Measurements from ENCODE around the gene KCNJ11. TPM values are rescaled to one million over a fixed set of nuclear protein-coding genes. Genes with fewer than 3 reads are reported as not detected.

The KCNJ11 gene
- total RNA-seq, 1 donor from 2014 or later, result 1.9 TPM

DNA sequence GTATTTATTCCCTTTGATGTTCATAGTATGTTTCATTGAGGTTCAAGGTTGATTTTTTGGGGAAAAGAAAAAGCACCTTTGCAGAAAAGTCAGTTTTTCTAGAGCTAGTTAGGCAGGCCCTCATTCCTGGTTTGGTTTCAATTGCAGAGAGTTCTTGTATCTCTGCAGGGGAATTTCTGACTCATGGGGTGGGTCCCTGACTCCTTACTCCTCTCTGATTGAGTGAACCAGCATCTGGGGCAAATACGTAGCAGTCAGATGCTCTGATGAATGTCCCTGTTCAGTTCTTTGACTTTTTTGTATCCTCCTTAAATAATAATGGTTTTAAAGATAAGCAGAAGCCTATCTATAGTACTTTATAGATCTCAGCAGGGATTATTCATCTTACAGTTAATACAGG lies 44.6 kb downstream of the KCNJ11 start:
- Histone ChIP-seq H3K9me3 (ENCODE audit: low read depth) (no peaks in the 10 kb centered on the region), H3K27ac (no peak overlapping the region), H3K4me2 (no peak overlapping the region), H3K79me2 (ENCODE audit: low read depth) (no peaks in the 10 kb centered on the region), H3K27me3 (peaks cover under 1% of the 10 kb centered on the region), H3K9ac (no peak overlapping the region), H3K36me3 (no peaks in the 10 kb centered on the region), H2AFZ (replicated peaks) (no peak overlapping the region), H3F3A (ENCODE audit: low read depth) (no peaks in the 10 kb centered on the region), H3K4me1 (peaks cover 4% of the 10 kb centered on the region), H4K20me1 (ENCODE audit: low read depth) (no peaks in the 10 kb centered on the region), H3K4me3 (no peak overlapping the region)
- Mint-ChIP-seq H3K4me3 (no peak overlapping the region), H3K4me1 (no peaks in the 10 kb centered on the region), H3K36me3 (no peaks in the 10 kb centered on the region), H3K9me3 (no peaks in the 10 kb centered on the region), H3K27me3 (ENCODE audit: insufficient read depth, low read depth) (no peaks in the 10 kb centered on the region), H3K27ac (no peak overlapping the region)
- no peak for DNase-seq (ENCODE audit: low spot score)
- no peak for TF ChIP-seq EZH2phosphoT487 (IDR thresholded peaks at IDR 0.05)
- no peak for TF ChIP-seq EZH2 (IDR thresholded peaks at IDR 0.05)
- TF ChIP-seq, protein P1, sequence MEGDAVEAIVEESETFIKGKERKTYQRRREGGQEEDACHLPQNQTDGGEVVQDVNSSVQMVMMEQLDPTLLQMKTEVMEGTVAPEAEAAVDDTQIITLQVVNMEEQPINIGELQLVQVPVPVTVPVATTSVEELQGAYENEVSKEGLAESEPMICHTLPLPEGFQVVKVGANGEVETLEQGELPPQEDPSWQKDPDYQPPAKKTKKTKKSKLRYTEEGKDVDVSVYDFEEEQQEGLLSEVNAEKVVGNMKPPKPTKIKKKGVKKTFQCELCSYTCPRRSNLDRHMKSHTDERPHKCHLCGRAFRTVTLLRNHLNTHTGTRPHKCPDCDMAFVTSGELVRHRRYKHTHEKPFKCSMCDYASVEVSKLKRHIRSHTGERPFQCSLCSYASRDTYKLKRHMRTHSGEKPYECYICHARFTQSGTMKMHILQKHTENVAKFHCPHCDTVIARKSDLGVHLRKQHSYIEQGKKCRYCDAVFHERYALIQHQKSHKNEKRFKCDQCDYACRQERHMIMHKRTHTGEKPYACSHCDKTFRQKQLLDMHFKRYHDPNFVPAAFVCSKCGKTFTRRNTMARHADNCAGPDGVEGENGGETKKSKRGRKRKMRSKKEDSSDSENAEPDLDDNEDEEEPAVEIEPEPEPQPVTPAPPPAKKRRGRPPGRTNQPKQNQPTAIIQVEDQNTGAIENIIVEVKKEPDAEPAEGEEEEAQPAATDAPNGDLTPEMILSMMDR (IDR thresholded peaks at IDR 0.05), result no peak

DNA sequence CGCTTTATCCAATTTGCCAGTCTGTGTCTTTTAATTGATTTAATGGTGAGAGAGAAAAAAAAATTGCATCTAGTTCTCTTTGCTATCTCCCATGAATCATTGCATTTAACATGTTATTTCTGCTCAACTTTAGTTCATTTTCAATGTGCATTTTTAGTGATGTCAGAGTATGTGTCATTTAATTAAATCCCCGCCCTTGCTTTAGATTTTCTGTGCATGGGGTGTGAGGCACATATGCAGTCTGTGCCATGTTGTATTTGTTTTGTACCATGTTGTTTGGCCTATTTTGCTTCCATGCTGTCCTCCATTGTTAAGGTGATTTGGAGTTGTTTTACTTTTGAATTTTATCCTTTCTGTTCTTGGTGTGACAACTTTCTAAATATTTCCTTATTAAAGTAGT lies 45.2 kb downstream of the KCNJ11 start:
- Histone ChIP-seq H3F3A (ENCODE audit: low read depth) (no peaks in the 10 kb centered on the region), H3K4me3 (no peak overlapping the region), H3K36me3 (no peaks in the 10 kb centered on the region), H3K4me2 (no peak overlapping the region), H3K9me3 (ENCODE audit: low read depth) (no peaks in the 10 kb centered on the region), H3K4me1 (peaks cover 4% of the 10 kb centered on the region), H3K27ac (no peak overlapping the region), H3K9ac (no peak overlapping the region), H4K20me1 (ENCODE audit: low read depth) (no peaks in the 10 kb centered on the region), H3K79me2 (ENCODE audit: low read depth) (no peaks in the 10 kb centered on the region), H2AFZ (replicated peaks) (no peak overlapping the region), H3K27me3 (no peaks in the 10 kb centered on the region)
- TF ChIP-seq, protein P1 (IDR thresholded peaks at IDR 0.05), result no peak
- TF ChIP-seq EZH2phosphoT487 (IDR thresholded peaks at IDR 0.05) (no peak), EZH2 (IDR thresholded peaks at IDR 0.05) (no peak)
- H3K9me3 Mint-ChIP-seq, result no peaks in the 10 kb centered on the region
- H3K4me3 Mint-ChIP-seq, result no peak overlapping the region
- no peaks in the 10 kb centered on the region for H3K27me3 Mint-ChIP-seq (ENCODE audit: insufficient read depth, low read depth)
- H3K4me1 Mint-ChIP-seq, result no peaks in the 10 kb centered on the region
- H3K27ac Mint-ChIP-seq, result no peak overlapping the region
- DNase-seq (ENCODE audit: low spot score), result no peak
- no peaks in the 10 kb centered on the region for H3K36me3 Mint-ChIP-seq

Other genes starting within 250 kb of the KCNJ11 start
- 68.2 and 104 TPM in 2 replicates for gene PIK3C2A, start 180.7 kb downstream of the KCNJ11 start, total RNA-seq (ENCODE audit: low replicate concordance)
- gene NUCB2, start 111.9 kb downstream of the KCNJ11 start, total RNA-seq (ENCODE audit: low replicate concordance), result 43.5 and 80.1 TPM in 2 replicates
- 0.39 and 0.74 TPM in 2 replicates for gene NCR3LG1, start 36.9 kb downstream of the KCNJ11 start, total RNA-seq (ENCODE audit: low replicate concordance)
- gene ABCC8, start 88.2 kb upstream of the KCNJ11 start, total RNA-seq (ENCODE audit: low replicate concordance), result 0.32 and 4.2 TPM in 2 replicates
- gene USH1C, start 155.8 kb upstream of the KCNJ11 start, total RNA-seq (ENCODE audit: low replicate concordance), result 0.24 and 0.56 TPM in 2 replicates
- gene OTOG, start 158.6 kb upstream of the KCNJ11 start, total RNA-seq (ENCODE audit: low replicate concordance), result 0.34 and 42.1 TPM in 2 replicates

Measured in neural progenitor cell (in vitro differentiated cells).